HEK293T (cell line): ENCODE measurements around the gene LMF1.

Source experiments
- FOXK2 ChIP-seq: fragments of 450-650 bp; IDR thresholded peaks from 2 replicates; pipeline ENCODE4 v1.6.1; 2016; ENCODE audit warnings: mild to moderate bottlenecking
- LEF1 ChIP-seq: fragments of 450-650 bp; IDR thresholded peaks from 2 replicates; pipeline ENCODE4 v1.6.1; 2017; ENCODE audit warnings: mild to moderate bottlenecking, borderline replicate concordance

- no peak for TF ChIP-seq LEF1
- TF ChIP-seq FOXK2: no peak
These were observed 84.7 kb downstream of the LMF1 start for GRCh38 chr16:886084-886543.
